NCI-H2227 (cell line): ENCODE measurements around the gene AMPD2.
A peak's percentile ranks its signal among the peaks of the same experiment; 100 is the strongest.

ENCODE experiments used
- DNase-seq: peaks from one replicate; lab custom pipeline; 2025; ENCODE audit not compliant: unreplicated experiment; lab: John Stamatoyannopoulos, UW

AMPD2 gene

DNA sequence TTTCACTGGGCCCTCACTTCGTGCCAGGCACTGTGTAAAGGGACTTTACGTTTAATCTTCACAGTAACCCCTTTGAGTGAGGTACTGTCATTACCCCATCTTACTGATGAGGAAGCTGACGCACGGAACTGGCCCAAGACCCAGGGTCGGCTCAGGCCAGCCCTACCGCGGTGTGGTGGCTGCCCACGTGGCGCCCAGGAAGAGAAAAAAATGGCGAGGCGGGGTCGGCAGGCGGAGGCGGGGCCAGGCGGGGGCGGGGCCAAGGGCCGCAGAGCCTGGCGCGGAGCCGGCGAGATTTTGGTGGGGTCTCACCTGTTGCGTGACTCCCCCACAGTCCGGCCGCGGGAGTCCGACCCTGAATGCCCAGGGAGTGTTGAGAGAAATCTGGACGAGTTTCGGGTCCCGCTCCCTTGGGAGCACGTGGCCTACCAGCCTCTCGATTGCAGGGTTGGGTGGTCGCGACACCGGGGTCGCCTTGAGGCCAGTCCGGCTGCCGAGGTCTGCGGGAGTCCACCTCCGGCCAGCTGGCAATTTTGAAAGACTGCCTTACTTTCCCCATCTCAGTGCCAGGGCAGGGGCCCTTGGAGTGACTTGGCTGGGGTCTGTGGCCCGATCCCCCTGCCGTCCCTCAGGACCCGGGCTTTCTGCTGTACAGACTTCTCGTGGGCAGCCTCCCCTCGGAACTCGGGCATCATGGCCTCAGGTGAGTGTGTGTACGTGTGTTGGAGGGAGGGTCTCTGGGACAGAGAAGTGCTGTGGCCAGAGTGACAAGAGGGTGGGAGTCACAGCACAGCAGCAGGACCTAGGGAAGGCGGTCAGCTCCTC, at the start of gene AMPD2, which contains the start of gene GNAT2:
Gene AMPD2, plus strand, starts transcription at position 262 of the 825 bp plus-strand sequence. CDS start 1,339 bp downstream, outside the sequence.
Gene GNAT2, minus strand, starts transcription at position 41 of the 825 bp plus-strand sequence. CDS start 6,746 bp downstream, outside the sequence.
- peak; percentile 83 for DNase-seq

DNA sequence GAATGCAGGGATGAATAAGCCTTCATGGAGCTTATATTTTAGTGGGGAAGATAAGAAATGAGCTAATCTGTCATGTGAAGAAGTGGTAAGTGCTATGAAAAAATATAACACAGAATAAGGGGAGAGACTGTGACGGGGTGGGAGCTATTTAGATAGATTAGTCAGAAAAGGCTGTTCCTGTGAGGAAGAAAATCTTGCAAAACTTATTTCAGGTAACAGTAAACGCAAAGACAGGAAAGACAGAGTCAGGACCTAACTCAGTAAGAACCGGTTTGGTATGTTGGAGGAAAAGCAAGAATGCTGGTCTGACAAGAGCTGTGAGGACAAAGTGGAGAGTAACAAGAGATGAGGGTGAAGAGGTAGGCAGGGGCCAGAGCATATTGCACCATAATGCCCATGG, 49.2 kb upstream of the AMPD2 start:
- no peak for DNase-seq

DNA sequence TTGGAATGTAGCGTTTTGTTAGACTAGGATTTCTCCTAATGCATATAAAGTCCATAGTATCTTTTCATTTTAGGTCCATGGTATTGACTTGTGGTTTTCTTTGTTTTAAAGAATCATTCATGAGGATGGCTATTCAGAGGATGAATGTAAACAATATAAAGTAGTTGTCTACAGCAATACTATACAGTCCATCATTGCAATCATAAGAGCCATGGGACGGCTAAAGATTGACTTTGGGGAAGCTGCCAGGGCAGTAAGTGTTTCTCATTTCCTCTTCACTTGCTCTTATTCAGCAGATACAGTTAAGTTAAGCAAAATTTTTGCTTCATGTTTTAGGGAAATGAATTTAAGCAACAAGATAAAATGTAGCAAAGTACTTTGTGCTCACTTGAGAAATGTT, 45.9 kb upstream of the AMPD2 start:
- DNase-seq, result no peak

DNA sequence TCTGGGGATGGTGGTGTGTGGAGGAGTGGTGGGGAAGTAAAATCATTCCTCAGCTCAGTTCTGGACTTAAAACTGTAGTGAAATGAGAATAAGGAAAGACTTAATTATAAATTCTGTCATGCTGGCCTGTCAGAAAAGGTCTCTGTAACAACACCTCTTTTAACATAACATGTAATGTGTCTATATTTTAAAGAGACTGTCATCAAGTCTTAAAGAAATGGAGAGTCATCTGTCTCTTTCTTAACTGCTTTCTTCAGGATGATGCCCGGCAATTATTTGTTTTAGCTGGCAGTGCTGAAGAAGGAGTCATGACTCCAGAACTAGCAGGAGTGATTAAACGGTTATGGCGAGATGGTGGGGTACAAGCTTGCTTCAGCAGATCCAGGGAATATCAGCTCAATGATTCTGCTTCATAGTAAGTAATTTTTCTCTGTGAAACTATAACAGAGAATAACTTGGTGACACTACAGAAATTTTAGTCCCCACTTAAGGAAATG, 40.6 kb upstream of the AMPD2 start:
- no peak for DNase-seq

DNA sequence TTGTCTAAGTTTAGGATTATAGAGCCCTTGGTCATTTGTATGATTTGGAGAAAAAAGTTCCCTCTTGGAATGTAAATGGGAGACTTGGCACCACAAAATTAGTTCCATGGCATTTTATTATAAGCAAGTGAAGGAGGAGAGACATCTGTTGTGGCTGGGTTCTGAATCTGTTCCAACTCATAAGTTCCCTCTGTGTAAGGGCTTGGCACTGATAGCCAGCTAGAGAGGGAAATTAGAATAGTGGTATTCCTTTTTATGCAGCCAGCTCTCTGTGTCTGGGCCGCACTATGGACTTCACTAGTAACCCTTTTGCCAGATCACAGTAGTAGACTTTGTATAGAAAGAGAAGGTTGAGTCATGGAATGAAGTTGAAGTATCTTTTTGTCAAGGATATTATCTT, 40.1 kb upstream of the AMPD2 start:
- DNase-seq, result no peak

DNA sequence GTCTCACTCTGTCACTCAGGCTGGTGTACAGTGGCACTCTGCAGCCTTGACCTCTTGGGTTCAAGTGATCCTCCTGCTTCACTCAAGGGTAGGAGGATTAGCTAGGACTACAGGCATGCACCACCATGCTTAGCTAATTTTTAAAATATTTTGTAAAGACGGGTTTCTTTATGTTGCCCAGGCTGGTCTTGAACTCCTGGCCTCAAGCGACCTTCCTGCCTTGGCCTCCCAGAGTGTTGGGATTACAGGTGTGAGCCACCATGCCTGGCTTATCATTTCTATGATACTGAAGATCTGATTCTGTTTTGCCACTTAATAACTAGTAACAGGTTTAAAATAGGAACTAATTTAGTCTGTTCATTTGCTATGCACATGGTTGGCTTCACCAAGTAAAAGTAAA, 37.6 kb upstream of the AMPD2 start:
- no peak for DNase-seq

DNA sequence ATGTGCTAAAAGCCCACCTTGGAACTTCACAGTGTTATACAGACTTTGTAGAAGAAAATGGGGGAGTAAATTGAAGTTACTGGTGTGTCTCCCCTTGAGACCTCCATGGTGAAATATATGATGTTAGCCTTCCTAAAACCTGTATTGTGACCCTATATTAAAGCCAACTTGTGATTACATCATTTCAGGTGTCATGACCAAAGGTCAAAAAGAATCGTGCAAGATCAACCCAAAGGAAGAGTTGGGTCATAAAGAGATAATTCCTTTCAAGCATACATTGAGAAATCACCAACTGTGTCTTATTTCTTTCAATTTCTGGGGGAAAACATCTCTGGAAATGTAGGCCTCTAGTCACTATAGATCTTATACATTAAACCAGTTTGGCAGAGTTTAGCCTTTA, 34.9 kb upstream of the AMPD2 start:
- no peak for DNase-seq

DNA sequence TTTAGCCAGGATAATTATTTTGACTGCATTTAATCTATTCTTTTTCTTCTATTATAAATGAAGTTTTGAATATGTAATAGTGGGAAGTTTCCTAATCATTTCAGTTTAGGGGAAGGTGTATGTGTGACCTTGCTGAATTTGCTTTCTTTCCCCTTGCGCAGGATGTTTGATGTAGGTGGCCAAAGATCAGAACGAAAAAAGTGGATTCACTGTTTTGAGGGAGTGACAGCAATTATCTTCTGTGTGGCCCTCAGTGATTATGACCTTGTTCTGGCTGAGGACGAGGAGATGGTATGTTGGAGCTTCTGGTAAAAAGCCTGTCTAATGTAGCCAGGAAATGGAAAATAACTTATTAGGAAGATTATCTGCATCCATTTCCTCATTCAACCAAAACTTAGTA, 33.6 kb upstream of the AMPD2 start:
- no peak for DNase-seq

DNA sequence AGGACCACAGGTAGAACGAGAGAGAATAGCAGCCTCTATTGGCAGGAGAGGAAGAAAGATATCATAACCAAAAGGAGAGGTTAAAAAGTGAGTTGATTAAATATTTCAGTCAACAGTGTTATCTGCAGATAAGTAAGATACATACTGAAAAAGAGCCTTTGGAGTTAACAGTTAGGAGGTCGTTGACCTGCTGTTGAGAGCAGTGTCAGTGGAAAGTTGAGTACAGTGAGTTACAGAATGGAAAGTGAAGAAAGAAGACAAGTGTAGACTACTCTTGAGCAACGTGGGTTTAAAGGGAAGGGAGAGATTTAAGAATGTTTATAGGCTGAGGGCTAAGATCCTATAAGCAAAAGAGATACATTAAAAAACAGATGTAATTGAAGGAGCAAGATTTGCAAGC, 30.5 kb upstream of the AMPD2 start:
- no peak for DNase-seq

DNA sequence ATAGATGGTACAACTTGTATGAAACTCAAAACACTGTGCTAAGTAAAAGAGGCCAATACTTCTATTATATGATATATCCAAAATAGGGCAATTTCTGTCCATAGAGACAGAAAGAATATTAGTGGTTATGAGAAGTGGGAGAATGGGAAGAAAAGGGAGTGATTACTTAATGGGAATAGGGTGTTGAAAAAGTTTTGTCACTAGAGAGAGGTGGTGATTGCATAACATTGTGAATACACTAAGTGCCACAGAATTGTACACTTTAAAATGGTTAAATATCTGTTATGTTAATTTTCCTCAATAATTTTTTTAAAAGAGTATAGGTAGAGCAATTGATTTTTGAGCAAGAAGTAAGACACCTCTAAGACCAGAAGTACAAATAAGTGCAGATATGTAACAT, 30.0 kb upstream of the AMPD2 start:
- no peak for DNase-seq

DNA sequence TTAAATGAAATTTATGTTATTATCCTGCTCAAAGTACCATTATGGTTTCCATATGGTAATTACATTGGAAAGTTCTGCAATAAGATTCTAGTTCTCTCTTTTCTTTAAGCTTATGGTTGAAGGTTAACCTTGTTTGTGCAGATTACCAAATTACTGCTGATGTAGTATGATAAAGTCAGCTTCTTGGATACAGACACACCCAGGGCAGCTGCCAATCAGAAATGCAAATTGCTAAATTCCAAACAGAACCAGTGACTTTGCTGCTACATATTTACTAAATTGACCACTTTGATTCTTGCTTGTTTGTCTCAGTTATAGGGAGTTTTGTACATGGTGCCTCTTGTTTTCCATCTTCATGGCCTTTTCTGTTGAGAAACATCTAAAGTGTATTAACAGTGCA, 26.7 kb upstream of the AMPD2 start:
- DNase-seq, result no peak

DNA sequence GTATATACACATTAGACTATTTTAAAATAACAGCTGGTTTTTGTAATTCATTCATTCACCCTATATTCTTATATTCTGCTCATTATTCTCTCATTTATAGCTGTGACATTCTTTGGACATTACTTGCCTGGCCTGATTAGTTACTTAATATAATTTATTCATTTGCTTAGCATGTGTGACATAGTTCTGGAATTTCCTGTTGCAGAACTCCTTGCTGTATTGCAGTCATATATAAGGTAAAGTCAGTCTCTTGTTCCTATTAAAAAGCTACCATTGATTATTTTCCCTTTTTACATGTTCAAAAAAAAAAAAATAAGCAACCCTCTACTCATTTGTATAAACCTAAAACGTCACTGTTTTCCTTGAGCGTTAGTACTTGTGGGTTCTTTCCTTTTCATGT, 24.1 kb upstream of the AMPD2 start:
- DNase-seq, result no peak

DNA sequence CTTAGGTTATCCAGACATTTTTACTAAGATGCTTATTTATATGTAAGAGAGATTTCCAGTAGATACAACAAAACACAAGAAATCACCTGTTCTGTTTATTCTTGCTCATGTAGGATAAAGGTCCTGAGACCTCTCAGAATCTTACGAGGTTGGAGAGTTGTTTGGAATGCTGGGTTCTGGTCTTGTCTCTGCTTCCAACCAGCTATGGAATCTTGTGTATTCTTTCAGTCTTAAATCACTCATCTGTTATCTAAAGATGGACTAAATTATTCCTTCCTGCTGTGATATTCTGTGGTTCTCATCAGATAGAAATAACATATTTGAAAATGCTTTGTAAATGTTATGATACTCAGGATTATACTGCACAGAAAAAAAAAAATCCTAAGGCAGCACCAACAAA, 21.5 kb upstream of the AMPD2 start:
- DNase-seq, result no peak

DNA sequence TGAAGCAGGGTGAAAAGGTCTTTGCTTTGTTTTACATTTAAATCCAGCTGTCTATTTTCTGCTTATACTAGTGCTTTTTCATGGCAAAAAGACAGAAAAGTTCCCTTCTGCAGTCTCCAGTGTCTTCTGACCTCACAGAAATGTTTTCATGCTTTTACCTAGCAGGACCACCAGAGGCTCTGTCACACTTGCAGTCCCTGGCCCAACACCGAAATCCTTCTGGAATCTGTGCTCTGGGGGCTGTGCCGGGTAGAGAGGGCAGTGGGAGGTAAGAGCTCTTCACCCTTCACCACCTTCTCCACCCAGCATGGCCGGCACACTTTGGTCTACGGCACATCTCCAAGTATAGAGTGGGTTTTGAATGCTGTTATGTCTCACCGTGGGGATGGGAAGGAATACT, 21.0 kb upstream of the AMPD2 start:
- peak; percentile 23 for DNase-seq

DNA sequence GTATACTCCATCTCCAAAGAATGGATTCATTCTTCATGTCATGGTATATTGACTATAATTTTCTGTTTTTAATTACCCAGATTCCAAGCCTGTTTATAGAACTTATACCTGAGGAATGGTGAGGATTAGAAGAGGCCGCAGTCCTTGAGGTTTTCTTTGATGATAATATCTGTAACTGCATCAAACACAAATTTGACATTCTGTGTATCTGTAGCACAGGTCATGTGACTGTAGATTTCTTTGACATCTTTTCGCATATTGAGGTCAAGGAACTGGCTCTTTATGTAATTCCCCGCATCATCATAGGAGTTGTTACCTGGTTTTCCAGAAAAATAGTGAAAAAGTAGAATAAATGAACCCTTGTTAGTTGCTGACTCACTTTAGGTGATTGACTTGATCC, 16.4 kb upstream of the AMPD2 start:
- no peak for DNase-seq

DNA sequence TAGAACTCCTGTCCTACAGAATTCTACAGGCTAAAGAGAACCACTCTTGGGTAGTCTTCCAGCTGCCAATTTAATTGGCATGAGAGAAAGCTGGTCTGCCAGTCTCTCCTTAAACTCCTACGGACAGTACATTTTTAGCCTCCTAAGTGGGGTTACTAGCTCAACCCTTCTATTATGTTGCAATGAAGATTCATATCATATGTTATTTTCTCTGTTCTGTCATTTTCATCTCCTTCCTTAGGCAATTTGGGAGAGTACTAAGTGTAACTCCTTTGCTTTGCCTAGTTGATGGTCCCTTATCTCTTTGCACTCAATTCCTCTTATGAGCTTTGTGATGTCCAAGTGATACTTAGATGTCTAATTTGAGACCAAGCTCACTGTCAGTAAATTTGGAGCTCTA, 14.3 kb upstream of the AMPD2 start:
- DNase-seq, result no peak

DNA sequence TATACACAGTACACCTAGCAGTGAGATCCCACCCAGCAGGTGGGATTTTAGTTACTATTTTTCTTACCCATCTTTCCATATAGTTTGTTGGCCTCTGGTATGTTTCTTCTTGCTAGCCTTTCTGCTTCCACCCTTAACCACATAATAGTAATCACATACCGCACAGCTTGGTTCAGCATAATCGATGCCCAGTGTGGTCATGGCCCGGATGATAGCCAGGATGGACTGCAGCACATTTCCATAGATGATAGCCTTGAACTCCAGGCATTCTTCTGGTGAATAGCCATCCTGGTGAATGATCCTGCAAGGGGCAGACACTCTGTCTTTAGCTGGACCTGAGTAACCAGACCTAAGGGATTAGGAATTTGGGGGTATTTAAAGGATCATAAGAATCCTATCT, 9.8 kb upstream of the AMPD2 start:
- no peak for DNase-seq

DNA sequence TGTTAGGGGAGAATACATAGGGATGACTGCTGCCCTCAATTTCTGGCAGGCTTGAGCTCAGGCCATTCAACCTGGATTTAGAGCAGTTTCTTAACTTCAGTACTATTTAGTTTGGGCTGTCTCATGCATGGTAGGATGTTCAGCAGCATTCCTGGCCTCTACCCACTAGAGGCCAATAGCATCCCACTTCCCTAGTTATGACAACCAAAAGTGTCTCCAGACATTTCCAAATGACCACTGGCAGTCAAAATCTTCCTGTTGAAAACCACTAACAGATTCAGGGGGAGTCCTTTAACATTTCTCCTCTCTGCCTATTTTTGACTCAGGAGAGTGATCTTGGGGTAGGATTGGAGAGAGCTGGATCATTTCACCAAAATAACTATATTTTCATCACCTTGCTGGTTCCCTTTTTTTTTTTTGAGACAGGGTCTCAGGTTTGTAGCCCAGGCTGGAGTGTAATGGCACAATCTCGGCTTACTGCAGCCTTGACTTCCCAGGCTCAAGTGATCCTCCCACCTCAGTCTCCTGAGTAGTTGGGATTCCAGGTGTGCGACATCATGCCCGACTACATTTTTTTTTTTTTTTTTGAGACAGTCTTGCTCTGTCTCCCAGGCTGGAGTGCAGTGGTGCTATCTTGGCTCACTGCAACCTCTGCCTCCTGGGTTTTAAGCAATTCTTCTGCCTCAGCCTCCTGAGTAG, 8.9 kb upstream of the AMPD2 start:
- DNase-seq, result no peak

DNA sequence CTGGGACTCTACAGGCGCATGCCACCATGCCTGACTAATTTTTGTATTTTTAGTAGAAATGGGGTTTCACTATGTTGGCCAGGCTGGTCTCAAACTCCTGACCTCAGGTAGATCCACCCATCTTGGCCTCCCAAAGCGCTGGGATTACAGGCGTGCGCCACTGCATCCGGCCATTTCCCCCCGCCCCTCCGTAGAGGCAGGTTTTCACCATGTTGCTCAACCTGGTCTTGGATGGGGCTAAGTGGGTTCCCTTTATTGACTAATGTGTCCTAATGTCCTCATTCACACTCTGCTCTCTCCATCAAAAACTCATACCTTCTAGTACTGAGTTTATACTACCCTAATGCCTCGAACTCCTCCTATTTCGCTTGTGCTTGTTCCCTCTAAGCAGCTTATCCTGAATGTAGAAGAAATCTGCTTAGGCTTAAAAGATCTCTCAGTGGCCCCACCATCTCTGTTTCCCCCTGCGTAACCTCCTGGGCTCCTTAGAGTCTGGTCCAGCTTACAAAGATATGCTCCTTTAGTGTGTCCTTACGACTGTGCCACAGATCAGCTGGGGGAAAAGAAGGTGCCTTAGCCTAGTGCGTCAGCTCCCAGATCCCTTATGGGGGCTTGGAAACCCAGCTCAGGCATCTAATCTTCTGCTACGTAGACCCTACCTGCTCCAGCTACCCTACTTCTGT, 8.2 kb upstream of the AMPD2 start:
- DNase-seq, result no peak

DNA sequence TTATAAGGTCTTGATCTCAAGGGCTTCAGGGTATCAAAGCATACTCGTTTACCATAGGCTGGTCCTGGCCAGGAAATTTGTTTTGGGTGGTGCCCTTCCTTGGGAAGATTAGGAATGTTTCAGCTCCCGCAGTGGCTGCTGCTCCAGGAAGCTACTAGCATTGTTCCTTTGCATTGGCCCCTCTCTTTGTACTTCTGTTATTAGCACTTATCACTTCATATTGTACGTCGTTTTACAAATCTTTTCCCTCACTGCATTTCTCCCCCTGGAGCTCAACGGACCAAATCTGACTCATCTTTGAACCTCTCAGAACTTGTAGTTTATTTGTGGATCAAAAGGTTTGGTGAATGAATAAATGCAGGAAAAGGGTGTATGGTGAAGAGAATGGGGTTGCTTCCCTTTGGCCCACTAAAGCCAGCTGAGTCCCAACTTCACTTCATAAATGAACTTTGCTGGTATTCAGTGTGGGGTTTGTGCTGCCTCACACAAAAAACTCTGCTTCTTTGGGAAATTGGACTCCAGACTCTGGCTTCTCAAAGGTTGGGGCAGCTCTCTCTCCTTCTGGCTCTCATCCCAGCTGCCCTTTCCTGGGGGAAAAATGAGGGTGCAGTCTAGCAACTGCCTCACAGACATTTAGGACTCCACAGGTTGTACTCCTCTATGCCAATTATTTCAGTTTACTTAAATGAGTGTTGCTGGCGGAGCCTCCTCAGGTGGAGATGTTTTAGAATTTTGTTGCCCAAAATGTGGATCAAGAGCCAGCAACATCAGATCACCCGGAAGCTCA, 6.1 kb upstream of the AMPD2 start:
- DNase-seq, result no peak

DNA sequence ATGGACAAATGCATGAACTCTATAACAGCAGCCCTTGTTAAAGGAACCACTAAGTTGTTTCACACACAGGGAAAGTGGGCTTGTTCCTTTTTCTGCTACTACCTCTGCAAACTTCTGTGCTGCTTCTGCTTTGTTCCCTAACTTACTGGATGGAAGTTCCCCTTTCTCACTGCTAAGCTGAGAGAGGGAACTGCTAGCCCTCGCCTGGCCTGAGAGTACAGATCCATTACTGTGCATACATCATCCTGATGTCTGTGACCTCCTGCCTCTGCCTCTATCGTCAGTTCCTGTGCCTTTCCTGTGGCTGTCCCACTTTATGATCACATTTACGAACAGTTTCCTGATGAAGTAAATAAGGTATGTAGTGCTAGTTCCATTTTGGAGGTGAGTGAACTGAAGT, 3.8 kb upstream of the AMPD2 start:
- no peak for DNase-seq
